GM20000 (cell line): ENCODE measurements around the gene MORN3.

Experiments used
- DNase-seq: peaks from one replicate; pipeline ENCODE4 v3.0.0; 2012; ENCODE audit warnings: low spot score
- CTCF ChIP-seq: IDR thresholded peaks from 2 replicates; pipeline ENCODE4 v1.5.1; 2012; ENCODE audit warnings: mild to moderate bottlenecking, control low read depth; ENCODE audit errors: extremely low read depth, missing control alignments

MORN3 gene

GRCh38 chr12:121657305-121658008 lies 12.0 kb downstream of the MORN3 start:
- no peak for DNase-seq
- TF ChIP-seq CTCF = no peak

- TF ChIP-seq CTCF = no peak
- no peak for DNase-seq
Observed at GRCh38 chr12:121656122-121656521, 13.3 kb downstream of the MORN3 start.

- DNase-seq = no peak
Observed at GRCh38 chr12:121653999-121654398, 15.5 kb downstream of the MORN3 start.

GRCh38 chr12:121652767-121653497 lies 16.5 kb downstream of the MORN3 start:
- DNase-seq = no peak
- TF ChIP-seq CTCF = no peak

More at GRCh38 chr12:121653999-121654398, 15.5 kb downstream of the MORN3 start:
- no peak for TF ChIP-seq CTCF

- TF ChIP-seq CTCF = no peak
- no peak for DNase-seq
Observed at GRCh38 chr12:121651320-121651719, 18.1 kb downstream of the MORN3 start.

GRCh38 chr12:121649819-121650353 lies 19.6 kb downstream of the MORN3 start:
- DNase-seq = no peak
- TF ChIP-seq CTCF = no peak

GRCh38 chr12:121649322-121649721 lies 20.1 kb downstream of the MORN3 start:
- no peak for TF ChIP-seq CTCF
- no peak for DNase-seq
